IMR-90 (cell line): ENCODE measurements around the gene SH3BP2.

Experiments used
- BHLHE40 ChIP-seq: fragments of 150-350 bp; IDR thresholded peaks from 2 replicates; pipeline ENCODE4 v1.6.1; 2016; ENCODE audit warnings: mild to moderate bottlenecking, low read depth, low read length
- CEBPB ChIP-seq: IDR thresholded peaks from 2 replicates; pipeline ENCODE4 v1.6.1; 2012; ENCODE audit warnings: low read depth, low read length, improper control_type of control experiment
- CTCF ChIP-seq: conservative IDR thresholded peaks from 2 replicates; pipeline ENCODE4 v1.5.1; 2012; ENCODE audit warnings: mild to moderate bottlenecking, low read depth, low read length, improper control_type of control experiment
- ELK1 ChIP-seq: fragments of 150-350 bp; IDR thresholded peaks from 2 replicates; pipeline ENCODE4 v1.6.1; 2016; ENCODE audit warnings: low read depth, mild to moderate bottlenecking, low read length, moderate library complexity, borderline replicate concordance
- FOS ChIP-seq: fragments of 150-350 bp; IDR thresholded peaks from 2 replicates; pipeline ENCODE4 v1.6.1; 2016; ENCODE audit warnings: low read depth, low read length
- MAFK ChIP-seq: IDR thresholded peaks from 2 replicates; pipeline ENCODE4 v1.6.1; 2012; ENCODE audit warnings: low read depth, low read length, improper control_type of control experiment
- MXI1 ChIP-seq: IDR thresholded peaks from 2 replicates; pipeline ENCODE4 v1.6.1; 2012; ENCODE audit warnings: low read depth, mild to moderate bottlenecking, low read length, moderate library complexity, borderline replicate concordance
- NFE2L2 ChIP-seq: fragments of 150-350 bp; IDR thresholded peaks from 2 replicates; pipeline ENCODE4 v1.6.1; 2016; ENCODE audit warnings: low read depth, mild to moderate bottlenecking, low read length
- POLR2A ChIP-seq: IDR thresholded peaks from 2 replicates; pipeline ENCODE4 v1.6.1; 2012; ENCODE audit warnings: mild to moderate bottlenecking, low read depth, low read length
- RAD21 ChIP-seq: IDR thresholded peaks from 2 replicates; pipeline ENCODE4 v1.6.1; 2012; ENCODE audit warnings: low read length, improper control_type of control experiment
- RCOR1 ChIP-seq: IDR thresholded peaks from 2 replicates; pipeline ENCODE4 v1.6.1; 2012; ENCODE audit warnings: mild to moderate bottlenecking, low read length, improper control_type of control experiment; ENCODE audit not compliant: insufficient replicate concordance
- RFX5 ChIP-seq: IDR thresholded peaks from 2 replicates; pipeline ENCODE4 v1.8.0; 2012; ENCODE audit warnings: low read depth, mild to moderate bottlenecking, low read length, moderate library complexity
- SMC3 ChIP-seq: fragments of 150-350 bp; IDR thresholded peaks from 2 replicates; pipeline ENCODE4 v1.6.1; 2016; ENCODE audit warnings: low read depth, mild to moderate bottlenecking, antibody characterized with exemption, low read length, moderate library complexity
- USF2 ChIP-seq: fragments of 150-350 bp; IDR thresholded peaks from 2 replicates; pipeline ENCODE4 v1.6.1; 2017; ENCODE audit warnings: mild to moderate bottlenecking, antibody characterized with exemption, low read length, low read depth

GRCh38 chr4:2888886-2889285, 96.0 kb downstream of the SH3BP2 start:
- TF ChIP-seq CTCF (no peak), USF2 (no peak), MAFK (no peak), POLR2A (no peak), RCOR1 (no peak), FOS (no peak), SMC3 (no peak), BHLHE40 (no peak), CEBPB (peak; percentile 38; the same call in 1 of the 2 replicates), RFX5 (no peak), RAD21 (no peak), MXI1 (no peak), ELK1 (no peak), NFE2L2 (no peak)
